T-cell (primary cell): ENCODE data around the gene PCDH9. TPM values are rescaled to one million over a fixed set of nuclear protein-coding genes. Genes with fewer than 3 reads are reported as not detected.

Source experiments
- ATAC-seq, 4 experiments: fragments of 200-7000 bp in 3 of 4; fragments of 150-1000 bp in 1 of 4; cut with Tn5 transposase; replicated peaks in 1 of 4; 1 replicate in 3 of 4; 2 replicates in 1 of 4; pipeline ENCODE4 v1.10.0; 2021; ENCODE audit warnings: moderate library complexity in 3 of 4, mild to moderate bottlenecking in 2 of 4, moderate number of reproducible peaks in 1 of 4
- CTCF ChIA-PET, 2 donors: fragments of 300-600 bp; sonication (Branson Sonifier 250); formaldehyde crosslinking; loops; one replicate each; lab custom pipeline; 2022; ENCODE audit warnings: antibody characterized with exemption in 2 of 2; lab: Charles Lee
- POLR2A ChIA-PET, 2 donors: fragments of 300-600 bp; sonication (Branson Sonifier 250); formaldehyde crosslinking; loops; one replicate each; lab custom pipeline; 2022; ENCODE audit warnings: antibody characterized with exemption in 2 of 2; lab: Charles Lee
- DNase-seq, 35 experiments: peaks; one replicate each; pipeline versions ENCODE4 v3.0.0 to v3.0.0-alpha.2; 2013 to 2023
- H3K27ac ChIP-seq: one replicate; pipeline ENCODE4 v1.5.1; 2013; ENCODE audit warnings: low read length
- H3K27me3 ChIP-seq, 2 experiments: replicated peaks in 1 of 2; 1 replicate in 1 of 2; 2 replicates in 1 of 2; pipeline versions ENCODE4 v1.6.1 to v1.7.0; 2013; ENCODE audit warnings: low read length in 1 of 2, mixed read lengths in 1 of 2; ENCODE audit not compliant: control insufficient read depth in 2 of 2, insufficient read depth in 2 of 2; ENCODE audit errors: extremely low read depth in 1 of 2
- H3K36me3 ChIP-seq, 2 donors: 1 replicate in 1 of 2; 2 replicates in 1 of 2; pipeline versions ENCODE4 v1.6.1 to v1.7.0; 2013; ENCODE audit warnings: low read length in 1 of 2; ENCODE audit not compliant: control insufficient read depth in 2 of 2, insufficient read depth in 1 of 2; ENCODE audit errors: extremely low read depth in 1 of 2
- H3K4me1 ChIP-seq, 2 experiments: 1 replicate in 1 of 2; 2 replicates in 1 of 2; pipeline versions ENCODE4 v1.6.1 to v1.7.0; 2013; ENCODE audit warnings: low read length in 2 of 2, mixed read lengths in 1 of 2; ENCODE audit not compliant: insufficient read depth in 2 of 2, control insufficient read depth in 1 of 2; ENCODE audit errors: extremely low read depth in 1 of 2
- H3K4me3 ChIP-seq, 2 donors: 1 replicate in 1 of 2; 2 replicates in 1 of 2; pipeline versions ENCODE4 v1.5.1 to v1.7.0; 2013; ENCODE audit warnings: mild to moderate bottlenecking in 2 of 2, low read length in 1 of 2, moderate library complexity in 1 of 2; ENCODE audit not compliant: control insufficient read depth in 1 of 2; ENCODE audit errors: extremely low read depth in 1 of 2
- H3K9me3 ChIP-seq: 2 replicates; pipeline ENCODE4 v1.7.0; 2013
- H3K27ac Mint-ChIP-seq, 2 donors: one replicate each; pipeline ENCODE4 v1.8.0; 2020 to 2021; ENCODE audit warnings: mild to moderate bottlenecking in 2 of 2, mixed read lengths in 2 of 2
- H3K27me3 Mint-ChIP-seq, 2 donors: one replicate each; pipeline ENCODE4 v1.8.0; 2021 to 2022; ENCODE audit warnings: mixed read lengths in 2 of 2
- H3K36me3 Mint-ChIP-seq: one replicate; pipeline ENCODE4 v1.8.0; 2021; ENCODE audit warnings: mixed read lengths
- H3K4me1 Mint-ChIP-seq, 3 donors: one replicate each; pipeline ENCODE4 v1.8.0; 2020 to 2022; ENCODE audit warnings: mixed read lengths in 3 of 3, mild to moderate bottlenecking in 1 of 3
- H3K4me3 Mint-ChIP-seq, 3 donors: one replicate each; pipeline ENCODE4 v1.8.0; 2020 to 2022; ENCODE audit warnings: mild to moderate bottlenecking in 3 of 3, mixed read lengths in 3 of 3, moderate library complexity in 3 of 3
- H3K9me3 Mint-ChIP-seq, 3 donors: one replicate each; pipeline ENCODE4 v1.8.0; 2020 to 2022; ENCODE audit warnings: mixed read lengths in 3 of 3
- WGBS: methylation state at CpG from one replicate; pipeline ENCODE4 v1.1.5; 2013; ENCODE audit warnings: missing lambda C conversion rate; ENCODE audit not compliant: insufficient coverage; 5-methylcytosine and 5-hydroxymethylcytosine counted together
- total RNA-seq, 35 experiments: library from RNA in 6 of 35; stranded (reverse) in 6 of 35; fragments of 120-200 nt in 1 of 35; gene quantifications; one replicate each; pipeline versions ENCODE4 v1.2.1 to v1.2.4 and lab custom pipeline; 2013 to 2026

The PCDH9 gene
- total RNA-seq, 5 donors from 2014 or later (not counting 1 experiment from before 2014, with no cell fraction given) = 0.38 to 1.3 (median 0.53) TPM

DNA sequence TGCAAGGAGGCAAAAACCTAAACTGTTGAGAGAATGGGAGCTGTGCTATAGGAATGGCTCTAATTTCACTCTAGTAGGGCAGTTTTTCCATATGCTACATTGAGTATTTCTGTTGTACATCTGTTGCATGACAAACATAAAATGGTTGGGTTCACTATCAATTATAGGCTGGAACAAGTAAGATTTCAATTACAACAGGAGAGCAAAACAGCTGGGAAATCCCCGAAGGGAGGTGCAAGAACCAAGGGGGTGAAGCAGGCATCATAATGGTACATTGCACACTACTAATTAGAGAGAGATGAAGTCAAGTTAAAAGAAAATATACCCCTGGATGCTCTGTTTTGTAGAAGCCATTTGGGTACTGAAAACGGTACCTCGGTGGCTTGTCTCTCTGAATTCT, 389.5 kb downstream of the PCDH9 start:
- Histone ChIP-seq H3K27me3 (no peaks in the 10 kb centered on the region), H3K4me1 (no peaks in the 10 kb centered on the region), H3K27ac (no peak overlapping the region), H3K36me3 (no peaks in the 10 kb centered on the region), H3K9me3 (no peaks in the 10 kb centered on the region), H3K4me3 (no peak overlapping the region)
- H3K27me3 Mint-ChIP-seq = no peaks in the 10 kb centered on the region
- POLR2A ChIA-PET = no interaction called here
- H3K4me1 Mint-ChIP-seq = no peaks in the 10 kb centered on the region
- H3K4me3 Mint-ChIP-seq = no peak overlapping the region
- no CpG with 5 or more reads among the region's 3 CpGs for WGBS
- CTCF ChIA-PET = no interaction called here
- peaks cover 0 to 5% (median 0%) of the 10 kb centered on the region in 3 donors for H3K9me3 Mint-ChIP-seq
- no peak for DNase-seq
- no peak overlapping the region for H3K27ac Mint-ChIP-seq
- ATAC-seq = no peak
- no peaks in the 10 kb centered on the region for H3K36me3 Mint-ChIP-seq

DNA sequence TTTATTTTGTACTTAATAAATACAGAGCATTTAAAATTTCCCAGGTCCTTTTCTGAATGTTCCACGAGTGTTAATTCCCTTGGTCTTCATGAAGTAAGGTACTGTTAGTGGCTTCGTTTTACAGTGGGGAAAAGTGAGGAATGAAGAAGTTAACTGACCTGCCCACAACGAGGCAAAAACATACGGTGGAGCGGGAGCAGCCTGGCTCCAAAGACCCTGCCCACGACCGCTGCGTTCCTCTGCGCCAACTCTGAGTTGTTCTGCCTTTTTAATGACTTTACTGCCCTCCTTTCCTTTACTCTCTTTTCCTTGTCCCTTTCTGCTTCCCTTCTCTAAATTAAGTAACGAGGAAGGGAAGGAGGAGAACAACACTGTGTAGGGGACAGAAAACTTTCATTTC, 392.9 kb downstream of the PCDH9 start:
- no peak overlapping the region for H3K27ac ChIP-seq
- no peaks in the 10 kb centered on the region for H3K36me3 ChIP-seq
- H3K9me3 ChIP-seq = no peaks in the 10 kb centered on the region
- H3K4me3 Mint-ChIP-seq = no peak overlapping the region
- 29% methylated on average over 1 of the region's 10 CpGs for WGBS
- no peaks in the 10 kb centered on the region for H3K27me3 Mint-ChIP-seq
- H3K27ac Mint-ChIP-seq = no peak overlapping the region
- H3K4me3 ChIP-seq = no peak overlapping the region
- H3K9me3 Mint-ChIP-seq = peaks cover 0 to 20% (median 0%) of the 10 kb centered on the region in 3 donors
- no peaks in the 10 kb centered on the region for H3K4me1 Mint-ChIP-seq
- no peaks in the 10 kb centered on the region for H3K4me1 ChIP-seq
- CTCF ChIA-PET = no interaction called here
- ATAC-seq (no peak), DNase-seq (no peak)
- no peaks in the 10 kb centered on the region for H3K27me3 ChIP-seq
- H3K36me3 Mint-ChIP-seq = no peaks in the 10 kb centered on the region
- POLR2A ChIA-PET = no interaction called here

- no peak for DNase-seq
- Histone ChIP-seq H3K27me3 (no peaks in the 10 kb centered on the region), H3K4me3 (no peak overlapping the region), H3K36me3 (no peaks in the 10 kb centered on the region), H3K27ac (no peak overlapping the region), H3K4me1 (no peaks in the 10 kb centered on the region), H3K9me3 (no peaks in the 10 kb centered on the region)
- WGBS = 75% methylated on average over 4 of the region's 9 CpGs
- Mint-ChIP-seq H3K27me3 (no peaks in the 10 kb centered on the region), H3K4me3 (no peak overlapping the region), H3K9me3 (peaks cover 0 to 17% (median 3%) of the 10 kb centered on the region in 3 donors), H3K27ac (no peak overlapping the region), H3K36me3 (no peaks in the 10 kb centered on the region), H3K4me1 (no peaks in the 10 kb centered on the region)
- ChIA-PET CTCF (interaction anchor here in 1 of 2 donors (0.5 kb wide), 1 partner anchor 367 kb away, joined by 3 read pairs; no protein-coding TSS in a partner anchor), POLR2A (interaction anchor here in 1 of 2 donors (0.5 kb wide), 1 partner anchor 13 kb away, joined by 5 read pairs; no protein-coding TSS in a partner anchor)
- ATAC-seq = no peak
These were observed 395.0 kb downstream of the PCDH9 start for GRCh38 chr13:66835040-66835628.

DNA sequence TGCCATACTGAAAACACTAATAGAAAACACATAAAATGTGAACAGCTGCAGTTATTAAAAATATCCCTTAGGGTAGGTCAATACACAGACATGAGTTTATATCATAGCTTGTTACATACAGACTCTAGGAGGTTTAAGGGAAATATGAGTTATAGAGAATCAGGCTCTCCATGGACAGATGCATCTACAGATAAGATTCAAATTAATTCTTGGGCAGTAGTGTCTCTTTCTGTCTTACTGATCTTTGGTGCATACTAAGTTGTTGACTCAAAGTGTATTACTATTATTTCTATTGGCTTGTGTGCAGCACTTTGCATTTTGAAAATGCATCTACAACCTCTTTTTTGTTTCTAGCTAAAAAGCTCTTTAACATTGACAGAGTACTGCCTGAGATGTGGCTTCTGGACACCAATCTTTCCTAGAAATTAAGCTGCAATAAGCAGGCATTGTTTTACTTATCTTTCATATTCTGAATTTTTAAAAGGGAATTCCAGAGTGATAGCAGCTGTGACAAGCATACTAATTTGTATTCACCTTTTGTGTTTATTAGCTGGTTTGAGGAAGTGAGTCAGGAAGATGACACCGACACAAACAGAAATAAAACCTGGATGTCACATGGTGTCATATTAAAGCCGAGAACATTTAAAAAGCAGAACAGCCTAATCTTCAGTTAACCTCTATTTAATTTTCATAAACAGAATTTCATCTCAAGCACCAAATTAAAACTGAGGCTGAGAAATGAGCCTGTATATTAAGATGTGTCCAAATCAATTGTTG, 399.0 kb downstream of the PCDH9 start:
- Mint-ChIP-seq H3K27ac (no peak overlapping the region), H3K9me3 (peaks cover 0 to 23% (median 3%) of the 10 kb centered on the region in 3 donors), H3K4me3 (no peak overlapping the region), H3K4me1 (no peaks in the 10 kb centered on the region), H3K36me3 (no peaks in the 10 kb centered on the region), H3K27me3 (no peaks in the 10 kb centered on the region)
- Histone ChIP-seq H3K27ac (no peak overlapping the region), H3K4me3 (no peak overlapping the region), H3K27me3 (no peaks in the 10 kb centered on the region), H3K9me3 (no peaks in the 10 kb centered on the region), H3K4me1 (no peaks in the 10 kb centered on the region), H3K36me3 (no peaks in the 10 kb centered on the region)
- DNase-seq (no peak), ATAC-seq (no peak)
- ChIA-PET CTCF (no interaction called here), POLR2A (no interaction called here)
- WGBS = no CpG with 5 or more reads among the region's 2 CpGs

DNA sequence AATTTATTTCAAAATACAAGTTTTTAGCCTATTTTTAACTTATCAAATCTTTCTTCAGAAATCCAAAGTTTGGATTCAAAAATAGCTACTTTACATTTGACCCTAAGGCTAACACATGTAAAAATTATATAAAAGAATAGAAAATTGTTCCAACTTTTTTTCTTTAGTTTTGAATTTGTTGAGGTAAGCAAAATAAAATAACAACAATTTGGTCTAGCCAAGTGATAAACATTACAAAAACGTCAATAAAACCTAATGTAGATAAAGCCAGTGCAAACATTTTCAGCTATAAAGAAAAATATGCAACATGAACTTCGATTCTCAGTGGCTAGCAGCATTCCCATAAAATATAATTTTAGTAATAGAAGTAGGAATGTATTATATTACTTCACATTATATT, 400.3 kb downstream of the PCDH9 start:
- H3K4me3 Mint-ChIP-seq = no peak overlapping the region
- H3K27me3 ChIP-seq = no peaks in the 10 kb centered on the region
- DNase-seq (no peak), ATAC-seq (no peak)
- H3K4me1 Mint-ChIP-seq = no peaks in the 10 kb centered on the region
- no peak overlapping the region for H3K4me3 ChIP-seq
- no peak overlapping the region for H3K27ac ChIP-seq
- ChIA-PET CTCF (no interaction called here), POLR2A (no interaction called here)
- H3K9me3 ChIP-seq = no peaks in the 10 kb centered on the region
- no peaks in the 10 kb centered on the region for H3K4me1 ChIP-seq
- H3K9me3 Mint-ChIP-seq = peaks cover 0 to 22% (median 3%) of the 10 kb centered on the region in 3 donors
- H3K36me3 ChIP-seq = no peaks in the 10 kb centered on the region
- H3K27me3 Mint-ChIP-seq = no peaks in the 10 kb centered on the region
- no CpG with 5 or more reads among the region's 2 CpGs for WGBS
- no peak overlapping the region for H3K27ac Mint-ChIP-seq
- H3K36me3 Mint-ChIP-seq = no peaks in the 10 kb centered on the region

- DNase-seq (no peak), ATAC-seq (no peak)
- CTCF ChIA-PET = no interaction called here
- Mint-ChIP-seq H3K27ac (no peak overlapping the region), H3K4me1 (no peaks in the 10 kb centered on the region), H3K36me3 (no peaks in the 10 kb centered on the region), H3K27me3 (no peaks in the 10 kb centered on the region), H3K9me3 (peaks cover 0 to 9% (median 4%) of the 10 kb centered on the region in 3 donors), H3K4me3 (no peak overlapping the region)
- POLR2A ChIA-PET = interaction anchor here in 1 of 2 donors (0.7 kb wide), 1 partner anchor 49 kb away, joined by 8 read pairs; no protein-coding TSS in a partner anchor
- H3K4me3 ChIP-seq = no peak overlapping the region
- H3K27me3 ChIP-seq = no peaks in the 10 kb centered on the region
- no CpG with 5 or more reads among the region's 1 CpG for WGBS
- no peaks in the 10 kb centered on the region for H3K36me3 ChIP-seq
- no peaks in the 10 kb centered on the region for H3K4me1 ChIP-seq
- H3K9me3 ChIP-seq = no peaks in the 10 kb centered on the region
- H3K27ac ChIP-seq = no peak overlapping the region
These were observed 403.7 kb downstream of the PCDH9 start for GRCh38 chr13:66826398-66826797.
